GM19025 (cell line): ENCODE data around the gene RPL26.
"Not testable (repeated sequence)": the region's sequence is repeated elsewhere in the genome, so short reads cannot be mapped to it uniquely, and the experiment has no call there.

Experiments
- ATAC-seq: cut with Tn5 transposase; IDR thresholded peaks from one replicate; pipeline ENCODE4 v1.9.1; 2021; ENCODE audit warnings: mild to moderate bottlenecking, low read depth, moderate library complexity; ENCODE audit not compliant: unreplicated experiment

RPL26 gene

DNA sequence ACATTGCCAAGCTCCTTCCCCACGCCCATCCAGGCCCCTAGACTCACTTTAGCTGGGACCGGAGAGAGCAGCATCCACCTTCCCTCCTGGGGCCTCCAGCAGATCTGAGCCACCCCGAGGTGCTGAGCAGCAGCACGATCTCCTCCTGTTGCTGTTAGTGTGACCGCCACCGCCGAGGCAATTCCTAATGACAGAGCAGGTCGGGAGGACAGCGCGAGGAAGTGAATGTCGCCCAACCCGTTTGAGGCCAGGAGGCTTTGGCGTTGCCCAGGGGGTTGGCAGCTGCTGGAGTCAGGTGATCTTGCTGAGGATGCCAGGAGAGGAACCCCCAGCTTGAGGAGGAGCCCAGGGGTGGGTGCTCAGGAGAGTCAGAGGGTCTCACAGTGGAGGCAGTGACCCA, 14.6 kb upstream of the RPL26 start, which contains the start of gene RNF222:
RNF222 (minus strand) TSS at position 192 of the 400 bp plus-strand sequence. CDS start 4,366 bp downstream, outside the sequence.
- no peak for ATAC-seq

- ATAC-seq: not testable (repeated sequence)
Observed at GRCh38 chr17:8394497-8394896, 11.5 kb upstream of the RPL26 start.

GRCh38 chr17:8393470-8394231, 10.7 kb upstream of the RPL26 start:
- no peak for ATAC-seq

DNA sequence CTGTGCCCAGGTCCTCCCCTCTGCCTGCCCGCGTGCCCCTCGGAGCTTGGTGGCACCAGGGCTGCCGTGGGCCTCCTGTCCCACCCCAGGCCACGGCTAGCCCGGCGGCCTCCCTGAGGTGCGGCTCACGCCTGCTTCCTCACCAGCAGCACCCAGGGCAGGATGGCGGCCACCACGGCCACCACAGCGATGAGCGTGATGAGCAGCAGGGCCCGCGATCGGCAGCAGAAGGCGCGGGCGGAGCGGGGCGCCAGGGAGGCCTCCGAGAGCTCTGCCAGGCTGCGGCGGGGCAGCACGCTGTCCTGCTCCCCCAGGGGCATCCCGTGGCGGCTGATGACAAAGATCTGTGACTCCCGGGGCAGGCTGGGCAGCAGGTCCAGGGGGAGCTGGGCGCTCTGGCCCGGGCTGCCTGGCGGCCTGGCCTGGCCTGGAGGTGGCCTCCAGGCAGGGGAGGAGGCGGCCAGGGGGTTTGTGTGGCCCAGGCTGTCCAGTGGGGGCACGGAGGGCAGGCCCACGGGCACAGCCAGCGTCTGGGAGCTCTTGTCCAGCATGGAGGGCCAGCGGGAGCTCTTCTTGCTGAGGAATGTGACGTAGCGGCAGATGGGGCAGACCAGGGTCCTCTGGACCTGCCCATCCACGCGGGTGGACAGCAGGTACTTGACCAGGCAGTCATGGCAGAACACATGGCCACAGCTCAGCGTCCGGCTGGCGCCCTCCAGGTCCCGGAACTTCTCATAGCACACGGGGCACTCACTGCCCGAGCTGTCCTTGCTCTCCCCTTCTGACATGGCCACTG, 9.9 kb upstream of the RPL26 start:
- ATAC-seq: no peak

GRCh38 chr17:8392274-8392673, 9.3 kb upstream of the RPL26 start:
- ATAC-seq: no peak

DNA sequence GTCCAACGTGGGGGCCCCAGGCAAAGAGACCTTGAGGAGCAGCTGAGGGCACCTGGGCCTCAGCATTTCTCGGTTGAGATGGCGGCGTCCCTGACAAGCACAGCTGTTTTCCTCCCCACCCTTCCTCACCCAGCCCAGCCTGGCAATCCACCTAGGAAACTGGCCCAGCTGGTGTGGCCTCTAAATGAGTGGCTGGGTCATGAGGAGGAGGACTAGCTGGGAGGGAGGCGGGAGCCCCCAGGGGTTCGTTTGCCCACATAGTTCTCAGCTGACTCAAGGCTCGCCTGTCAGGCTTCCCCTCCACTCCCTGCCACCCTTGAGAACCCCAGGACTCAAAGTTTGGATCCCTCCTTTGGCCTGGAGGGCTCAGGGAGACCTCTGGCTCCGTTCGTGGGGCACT, 8.7 kb upstream of the RPL26 start:
- no peak for ATAC-seq

DNA sequence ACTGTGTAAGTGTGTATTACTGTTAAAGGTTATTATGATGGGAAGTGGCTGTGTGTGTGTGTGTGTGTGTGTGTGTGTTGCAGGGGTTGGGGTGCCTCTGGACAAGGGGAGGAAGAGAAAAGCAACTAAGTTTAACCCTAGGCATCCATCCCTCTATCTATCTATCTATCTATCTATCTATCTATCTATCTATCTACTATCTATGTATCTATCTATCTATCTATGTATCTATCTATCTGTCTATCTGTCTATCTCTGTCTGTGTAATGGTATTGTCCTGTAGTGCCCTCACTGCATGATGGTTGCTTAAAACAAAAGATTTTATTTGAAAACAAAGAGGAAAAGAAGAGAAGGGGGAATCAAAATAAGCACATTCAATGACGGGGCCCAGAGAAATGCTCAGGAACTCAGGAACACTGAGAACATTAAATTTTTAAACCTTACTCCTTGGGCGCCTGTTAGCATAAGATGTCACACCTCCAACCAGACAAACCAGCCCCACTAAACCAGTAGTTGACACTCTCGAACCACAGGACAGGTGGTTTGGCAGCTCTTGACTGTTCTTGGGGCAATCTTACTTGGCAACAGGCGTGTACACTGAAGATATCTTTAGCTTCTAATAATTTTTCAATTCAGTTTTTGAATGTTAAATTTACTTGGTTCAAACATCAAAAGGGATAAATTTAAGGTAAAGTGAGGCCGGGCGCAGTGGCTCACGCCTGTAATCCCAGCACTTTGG, 5.1 kb upstream of the RPL26 start:
- no peak for ATAC-seq

DNA sequence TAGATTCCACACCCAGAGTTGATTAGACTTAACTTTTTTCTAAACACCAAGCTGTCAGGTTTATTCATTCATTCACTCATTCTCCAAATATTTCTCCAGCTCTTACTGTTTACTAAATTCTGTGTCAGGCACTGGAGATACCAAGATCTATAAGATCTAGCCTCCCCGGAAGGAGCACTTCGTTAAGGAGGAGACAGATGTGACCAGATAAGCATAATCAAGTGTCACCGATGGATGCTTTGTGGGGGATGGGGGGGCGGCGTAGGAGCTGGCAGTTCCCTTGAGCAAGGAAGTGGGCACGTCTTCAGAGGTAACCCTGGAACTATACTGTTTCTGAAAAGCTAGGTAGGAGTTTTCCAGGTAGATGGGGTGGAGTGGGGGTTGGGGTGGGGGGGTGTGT, 3.8 kb upstream of the RPL26 start:
- ATAC-seq: no peak

DNA sequence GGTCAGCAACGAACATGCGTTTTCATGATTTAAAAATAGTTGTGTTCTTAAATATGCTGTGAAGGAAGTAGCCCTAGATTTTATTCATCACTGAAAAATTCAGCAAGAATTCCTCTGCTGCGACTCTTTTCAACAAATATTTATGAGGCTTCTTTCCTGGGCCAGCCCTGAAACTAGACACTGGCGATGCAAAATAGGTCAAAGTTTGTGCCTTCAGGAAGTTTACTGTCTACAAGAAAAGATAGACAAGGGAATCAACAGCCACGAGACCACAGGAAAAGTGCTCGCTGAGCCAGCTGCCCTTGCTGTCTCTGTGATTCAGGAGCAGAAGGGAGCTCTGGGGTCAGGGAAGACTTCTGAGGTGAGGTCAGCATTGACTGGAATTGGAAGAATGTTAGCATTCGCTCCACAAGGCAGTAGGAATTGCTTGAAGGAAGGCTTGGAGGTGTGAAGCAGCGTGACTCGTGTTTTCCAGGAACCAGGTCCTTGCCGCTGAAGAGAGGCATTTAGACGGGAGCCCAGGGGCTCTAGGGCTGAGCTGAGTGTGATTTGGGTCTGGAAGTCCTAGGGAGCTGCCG, 1.9 kb upstream of the RPL26 start:
- ATAC-seq: no peak

GRCh38 chr17:8382880-8383142, 182 bp downstream of the RPL26 start:
- ATAC-seq: no peak

GRCh38 chr17:8382052-8382879, 727 bp downstream of the RPL26 start:
- ATAC-seq: no peak

- ATAC-seq: no peak
Observed at GRCh38 chr17:8380049-8380448, 2.9 kb downstream of the RPL26 start.

DNA sequence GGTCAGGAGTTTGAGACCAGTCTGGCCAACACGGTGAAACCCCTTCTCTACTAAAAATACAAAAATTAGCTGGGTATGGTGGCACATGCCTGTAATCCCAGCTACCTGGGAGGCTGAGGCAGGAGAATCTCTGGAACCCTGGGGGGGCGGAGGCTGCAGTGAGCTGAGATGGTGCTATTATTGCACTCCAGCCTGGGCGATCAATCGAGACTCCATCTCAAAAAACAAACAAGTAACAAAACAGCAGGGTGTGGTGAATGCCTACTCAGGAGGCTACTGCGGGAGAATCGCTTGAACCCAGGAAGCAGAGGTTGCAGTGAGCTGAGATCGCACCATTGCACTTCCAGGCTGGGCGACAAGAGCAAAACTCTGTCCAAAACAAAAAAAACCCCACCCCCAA, 4.9 kb downstream of the RPL26 start:
- not testable (repeated sequence) for ATAC-seq

DNA sequence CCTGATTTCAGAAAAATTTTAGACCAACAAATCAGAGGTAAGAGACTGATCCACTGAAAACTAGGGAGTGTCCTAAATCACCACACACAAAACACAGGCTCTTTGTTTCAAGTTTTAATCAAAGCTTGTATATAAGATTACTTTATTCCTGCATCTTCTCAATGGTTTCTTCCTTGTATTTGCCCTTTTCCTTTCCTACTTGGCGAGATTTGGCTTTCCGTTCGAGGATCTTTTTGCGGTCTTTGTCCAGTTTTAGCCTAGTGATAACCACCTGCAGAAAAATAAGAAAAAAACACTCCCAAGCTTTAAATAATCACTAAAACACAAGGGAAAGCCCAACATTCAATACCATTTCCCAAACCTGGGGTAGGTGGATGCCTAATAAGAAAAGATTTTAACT, 5.6 kb downstream of the RPL26 start:
- ATAC-seq: no peak

DNA sequence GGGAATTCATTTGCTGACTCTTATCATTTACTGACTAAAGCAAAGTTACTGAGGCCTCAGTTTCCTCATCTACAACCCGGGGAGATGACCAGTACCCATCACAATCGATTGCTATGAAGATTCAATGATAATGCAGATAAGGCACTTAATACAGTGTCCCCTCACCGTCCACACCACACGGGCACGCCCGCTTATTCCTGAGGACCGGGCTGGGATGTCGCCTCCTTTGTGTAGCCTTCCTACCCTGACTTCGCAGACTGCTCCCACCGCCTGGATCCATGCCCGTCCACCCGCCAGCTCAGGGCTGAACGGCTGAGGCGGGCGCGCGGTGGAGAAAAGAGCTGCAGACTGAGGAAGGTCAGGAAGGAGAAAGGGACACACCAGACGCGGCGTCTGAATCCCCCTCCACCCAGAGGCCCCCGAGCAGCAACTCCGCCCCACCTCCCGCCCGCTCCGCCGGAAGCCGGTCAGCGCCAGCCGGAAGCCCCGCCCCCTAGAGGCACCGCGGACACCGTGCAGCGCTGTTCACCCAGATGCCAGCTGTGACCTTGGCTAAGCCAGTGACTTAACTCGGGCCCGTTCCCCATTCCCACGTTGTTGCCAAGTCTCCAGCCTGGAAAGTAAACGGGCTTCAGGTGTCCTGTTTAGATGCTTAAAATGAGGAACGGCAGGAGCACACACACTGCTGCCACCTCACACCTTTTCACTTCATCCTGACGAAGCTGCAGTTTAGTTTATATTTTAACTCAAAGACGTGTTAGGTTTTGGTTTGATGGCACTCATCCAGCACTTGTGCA, 6.5 kb downstream of the RPL26 start, which contains the start of gene KRABD2:
KRABD2 (minus strand) TSS at position 434 of the 797 bp plus-strand sequence.
- peak; percentile 80 for ATAC-seq

DNA sequence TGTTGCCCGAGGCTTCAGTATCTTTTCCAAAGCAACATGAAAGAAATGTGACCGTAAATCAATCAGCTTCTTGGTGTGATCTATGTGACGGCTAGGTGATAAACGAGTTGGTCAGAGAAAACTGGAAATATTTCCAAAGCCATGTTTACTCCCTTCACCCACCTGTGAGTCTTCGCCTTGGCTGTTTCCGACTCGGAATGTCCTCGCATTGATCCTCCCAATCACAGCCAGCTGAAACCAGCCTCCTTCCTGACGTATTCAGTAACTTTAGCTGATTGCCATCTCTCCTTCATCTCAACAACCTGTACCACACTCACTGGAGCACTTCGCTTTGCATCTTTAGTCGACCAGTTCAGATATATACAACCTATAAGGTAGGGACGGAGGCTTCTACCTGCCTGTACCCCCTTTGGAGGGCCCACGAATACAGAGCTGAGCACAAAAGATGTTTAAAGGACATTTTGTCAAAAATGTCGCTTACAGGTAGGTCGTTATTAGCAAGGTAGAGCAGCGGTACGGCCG, 7.2 kb downstream of the RPL26 start:
- ATAC-seq: no peak

DNA sequence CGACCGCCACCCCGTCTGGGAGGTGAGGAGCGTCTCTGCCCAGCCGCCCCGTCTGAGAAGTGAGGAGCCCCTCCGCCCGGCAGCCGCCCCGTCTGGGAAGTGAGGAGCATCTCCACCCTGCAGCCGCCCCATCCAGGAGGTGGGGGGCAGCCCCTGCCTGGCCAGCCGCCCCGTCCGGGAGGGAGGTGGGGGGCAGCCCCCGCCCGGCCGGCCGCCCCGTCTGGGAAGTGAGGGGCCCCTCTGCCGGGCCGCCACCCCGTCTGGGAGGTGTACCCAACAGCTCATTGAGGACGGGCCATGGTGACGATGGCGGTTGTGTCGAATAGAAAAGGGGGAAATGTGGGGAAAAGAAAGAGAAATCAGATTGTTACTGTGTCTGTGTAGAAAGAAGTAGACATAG, 9.1 kb downstream of the RPL26 start:
- not testable (repeated sequence) for ATAC-seq

GRCh38 chr17:8372422-8372821, 10.6 kb downstream of the RPL26 start:
- no peak for ATAC-seq

- no peak for ATAC-seq
Observed at GRCh38 chr17:8371786-8372185, 11.2 kb downstream of the RPL26 start.
